ENCODE data around the gene CNPY2. TPM values are rescaled to one million over a fixed set of nuclear protein-coding genes. Genes with fewer than 3 reads are reported as not detected.

Gene CNPY2
- total and polyA plus RNA-seq, 2 of the 13 experiments (the other 11 are each of a cell fraction or from before 2014, with no cell fraction given): 285 to 356 TPM

DNA sequence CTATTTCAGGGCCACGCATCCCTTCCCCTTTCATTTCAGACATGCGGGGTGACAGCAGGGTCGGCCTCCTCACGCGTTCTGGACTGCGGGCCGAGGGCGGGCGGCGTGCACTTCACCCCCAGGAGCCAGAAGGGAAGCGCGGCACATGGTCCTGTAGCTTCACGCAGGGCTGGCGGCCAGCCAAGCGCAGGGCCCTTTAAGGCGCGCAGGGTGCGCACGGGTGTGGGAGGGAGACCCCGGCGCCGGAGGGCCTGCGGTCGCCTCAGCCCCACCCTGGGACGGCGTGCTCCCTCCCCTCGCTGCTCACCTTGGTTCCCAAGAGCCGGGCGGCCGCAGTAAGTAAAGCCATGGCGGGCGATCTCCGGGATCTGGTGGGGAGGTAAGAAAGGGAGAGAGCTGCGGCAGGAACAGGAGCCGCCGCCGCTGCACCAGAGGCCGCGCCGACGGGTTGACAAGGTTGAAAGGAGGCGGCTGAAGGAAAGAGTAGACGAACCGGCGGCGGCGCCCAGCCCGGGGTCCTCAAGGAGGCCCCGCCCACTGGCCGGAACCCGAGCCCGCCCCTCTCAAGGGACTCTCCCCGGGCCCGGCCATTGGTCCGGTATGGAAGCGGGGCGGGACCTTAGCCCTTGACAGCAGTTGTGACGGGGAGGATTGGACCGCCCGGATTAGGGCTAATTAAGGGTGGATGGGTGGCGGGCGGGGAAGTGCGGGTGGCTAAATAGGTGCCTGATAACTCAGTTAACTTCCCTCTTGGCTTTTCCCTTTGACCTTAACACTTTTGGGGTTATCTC lies 15.7 kb downstream of the CNPY2 start, which contains the start of gene CS (continued):
- TF ChIP-seq ZNF329 (CRISPR knock-in tag; IDR thresholded peaks at IDR 0.05; ENCODE audit: low read depth) (0 out of 2 replicates have a peak, but pooled peaks have one; percentile 27), ZNF501 (CRISPR knock-in tag; IDR thresholded peaks at IDR 0.05) (peak; percentile 38), ZNF557 (CRISPR knock-in tag; IDR thresholded peaks at IDR 0.05) (no peak), ZFP36L1 (CRISPR knock-in tag; IDR thresholded peaks at IDR 0.05) (peak; percentile 88; the same call in 1 of the 2 replicates), ZNF121 (CRISPR knock-in tag; IDR thresholded peaks at IDR 0.05) (no peak), JUN (CRISPR knock-in tag; IDR thresholded peaks at IDR 0.05) (0 out of 2 replicates have a peak, but pooled peaks have one; percentile 33), ZZZ3 (CRISPR knock-in tag; IDR thresholded peaks at IDR 0.05; ENCODE audit: borderline replicate concordance) (no peak; the same call in 1 of the 2 replicates), ZNF770 (CRISPR knock-in tag; IDR thresholded peaks at IDR 0.05) (no peak), SP2 (CRISPR knock-in tag; IDR thresholded peaks at IDR 0.05) (peak; percentile 90), ZNF740 (CRISPR knock-in tag; IDR thresholded peaks at IDR 0.05) (no peak), CTCF (CRISPR knock-in tag; IDR thresholded peaks at IDR 0.05) (0 out of 2 replicates have a peak, but pooled peaks have one; percentile 7), ZNF605 (CRISPR knock-in tag; IDR thresholded peaks at IDR 0.05) (no peak), SNAI1 (CRISPR knock-in tag; IDR thresholded peaks at IDR 0.05; ENCODE audit: borderline replicate concordance) (0 out of 2 replicates have a peak, but pooled peaks have one; percentile 77), ZNF670 (CRISPR knock-in tag; IDR thresholded peaks at IDR 0.05; ENCODE audit: borderline replicate concordance) (0 out of 2 replicates have a peak, but pooled peaks have one; percentile 35), SMYD3 (CRISPR knock-in tag; IDR thresholded peaks at IDR 0.05) (no peak)
- TF ChIP-seq, protein P1, sequence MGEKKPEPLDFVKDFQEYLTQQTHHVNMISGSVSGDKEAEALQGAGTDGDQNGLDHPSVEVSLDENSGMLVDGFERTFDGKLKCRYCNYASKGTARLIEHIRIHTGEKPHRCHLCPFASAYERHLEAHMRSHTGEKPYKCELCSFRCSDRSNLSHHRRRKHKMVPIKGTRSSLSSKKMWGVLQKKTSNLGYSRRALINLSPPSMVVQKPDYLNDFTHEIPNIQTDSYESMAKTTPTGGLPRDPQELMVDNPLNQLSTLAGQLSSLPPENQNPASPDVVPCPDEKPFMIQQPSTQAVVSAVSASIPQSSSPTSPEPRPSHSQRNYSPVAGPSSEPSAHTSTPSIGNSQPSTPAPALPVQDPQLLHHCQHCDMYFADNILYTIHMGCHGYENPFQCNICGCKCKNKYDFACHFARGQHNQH (CRISPR knock-in tag; IDR thresholded peaks at IDR 0.05): no peak; the same call in 1 of the 2 replicates
- TF ChIP-seq, protein P2, sequence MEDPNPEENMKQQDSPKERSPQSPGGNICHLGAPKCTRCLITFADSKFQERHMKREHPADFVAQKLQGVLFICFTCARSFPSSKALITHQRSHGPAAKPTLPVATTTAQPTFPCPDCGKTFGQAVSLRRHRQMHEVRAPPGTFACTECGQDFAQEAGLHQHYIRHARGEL (CRISPR knock-in tag; IDR thresholded peaks at IDR 0.05): peak; percentile 79; the same call in 1 of the 2 replicates
- TF ChIP-seq, protein P3, sequence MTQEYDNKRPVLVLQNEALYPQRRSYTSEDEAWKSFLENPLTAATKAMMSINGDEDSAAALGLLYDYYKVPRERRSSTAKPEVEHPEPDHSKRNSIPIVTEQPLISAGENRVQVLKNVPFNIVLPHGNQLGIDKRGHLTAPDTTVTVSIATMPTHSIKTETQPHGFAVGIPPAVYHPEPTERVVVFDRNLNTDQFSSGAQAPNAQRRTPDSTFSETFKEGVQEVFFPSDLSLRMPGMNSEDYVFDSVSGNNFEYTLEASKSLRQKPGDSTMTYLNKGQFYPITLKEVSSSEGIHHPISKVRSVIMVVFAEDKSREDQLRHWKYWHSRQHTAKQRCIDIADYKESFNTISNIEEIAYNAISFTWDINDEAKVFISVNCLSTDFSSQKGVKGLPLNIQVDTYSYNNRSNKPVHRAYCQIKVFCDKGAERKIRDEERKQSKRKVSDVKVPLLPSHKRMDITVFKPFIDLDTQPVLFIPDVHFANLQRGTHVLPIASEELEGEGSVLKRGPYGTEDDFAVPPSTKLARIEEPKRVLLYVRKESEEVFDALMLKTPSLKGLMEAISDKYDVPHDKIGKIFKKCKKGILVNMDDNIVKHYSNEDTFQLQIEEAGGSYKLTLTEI (CRISPR knock-in tag; conservative IDR thresholded peaks at IDR 0.05): no peak
- TF ChIP-seq, protein P4, sequence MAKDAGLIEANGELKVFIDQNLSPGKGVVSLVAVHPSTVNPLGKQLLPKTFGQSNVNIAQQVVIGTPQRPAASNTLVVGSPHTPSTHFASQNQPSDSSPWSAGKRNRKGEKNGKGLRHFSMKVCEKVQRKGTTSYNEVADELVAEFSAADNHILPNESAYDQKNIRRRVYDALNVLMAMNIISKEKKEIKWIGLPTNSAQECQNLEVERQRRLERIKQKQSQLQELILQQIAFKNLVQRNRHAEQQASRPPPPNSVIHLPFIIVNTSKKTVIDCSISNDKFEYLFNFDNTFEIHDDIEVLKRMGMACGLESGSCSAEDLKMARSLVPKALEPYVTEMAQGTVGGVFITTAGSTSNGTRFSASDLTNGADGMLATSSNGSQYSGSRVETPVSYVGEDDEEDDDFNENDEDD (CRISPR knock-in tag; IDR thresholded peaks at IDR 0.05; ENCODE audit: borderline replicate concordance): peak; percentile 20; the same call in 1 of the 2 replicates

Measured in HepG2 (cell line).